OCI-LY7 (cell line): ENCODE measurements around the gene CIB2. TPM values are rescaled to one million over a fixed set of nuclear protein-coding genes. Genes with fewer than 3 reads are reported as not detected.
A peak's percentile ranks its signal among the peaks of the same experiment; 100 is the strongest.

Experiments used
- BruUV-seq: library from RNA; stranded (reverse); fragments of 400-500 nt; replicated peaks from 2 replicates; lab custom pipeline; 2021; lab: Mats Ljungman, UMichigan
- CTCF ChIA-PET: fragments of 300-600 bp; sonication (Branson Sonifier 250); formaldehyde crosslinking; loops from one replicate; lab custom pipeline; 2022; ENCODE audit warnings: antibody characterized with exemption; ENCODE audit not compliant: unreplicated experiment; lab: Charles Lee
- POLR2A ChIA-PET: fragments of 300-600 bp; sonication (Branson Sonifier 250); formaldehyde crosslinking; loops from one replicate; lab custom pipeline; 2022; ENCODE audit warnings: antibody characterized with exemption; lab: Charles Lee
- DNase-seq: peaks from one replicate; pipeline ENCODE4 v3.0.0-alpha.2; 2015; ENCODE audit warnings: low spot score
- H2AFZ ChIP-seq: fragments of 200-600 bp; sonication (generic), shearing (Covaris generic); 2 replicates; pipeline ENCODE4 v1.6.1; 2014; ENCODE audit warnings: mild to moderate bottlenecking, antibody characterized with exemption, low read length, moderate library complexity
- H3K27ac ChIP-seq: fragments of 200-600 bp; sonication (generic); 2 replicates; pipeline ENCODE4 v1.5.1; 2014; ENCODE audit warnings: mixed run types, low read depth, mild to moderate bottlenecking, moderate library complexity, low read length, inconsistent platforms; ENCODE audit not compliant: poor library complexity, severe bottlenecking
- H3K36me3 ChIP-seq: fragments of 200-600 bp; sonication (generic); 2 replicates; pipeline ENCODE4 v1.6.1; 2014; ENCODE audit warnings: mild to moderate bottlenecking, antibody characterized with exemption, low read length, moderate library complexity, mixed read lengths; ENCODE audit not compliant: insufficient read depth
- H3K4me1 ChIP-seq: fragments of 200-600 bp; sonication (generic); 2 replicates; pipeline ENCODE4 v1.5.1; 2014; ENCODE audit warnings: mild to moderate bottlenecking, low read length; ENCODE audit not compliant: insufficient read depth, poor library complexity, severe bottlenecking
- H3K4me2 ChIP-seq: fragments of 200-600 bp; sonication (generic); 2 replicates; pipeline ENCODE4 v1.6.1; 2014; ENCODE audit warnings: mild to moderate bottlenecking, low read length
- H3K4me3 ChIP-seq: fragments of 200-600 bp; sonication (generic); 2 replicates; pipeline ENCODE4 v1.5.1; 2014; ENCODE audit warnings: mild to moderate bottlenecking, low read depth, low read length; ENCODE audit not compliant: poor library complexity, severe bottlenecking
- H3K79me2 ChIP-seq: fragments of 200-600 bp; sonication (generic); 2 replicates; pipeline ENCODE4 v1.6.1; 2016; ENCODE audit warnings: low read depth, mild to moderate bottlenecking, low read length, moderate library complexity, mixed read lengths; ENCODE audit not compliant: insufficient read depth
- H3K9me2 ChIP-seq: fragments of 200-600 bp; sonication (generic); 2 replicates; pipeline ENCODE4 v1.6.1; 2016; ENCODE audit warnings: mild to moderate bottlenecking, low read length, mixed read lengths; ENCODE audit not compliant: insufficient read depth
- H3K9me3 ChIP-seq: fragments of 200-600 bp; sonication (generic); 2 replicates; pipeline ENCODE4 v1.6.1; 2014; ENCODE audit warnings: mild to moderate bottlenecking, mixed run types, low read length, mixed read lengths
- H4K20me1 ChIP-seq: fragments of 200-600 bp; sonication (generic); 2 replicates; pipeline ENCODE4 v1.6.1; 2014; ENCODE audit warnings: mild to moderate bottlenecking, antibody characterized with exemption, low read length, moderate library complexity, mixed read lengths; ENCODE audit not compliant: insufficient read depth
- EZH2phosphoT487 ChIP-seq: fragments of 200-600 bp; sonication (generic); IDR thresholded peaks from 2 replicates; pipeline ENCODE4 v1.6.1; 2018; ENCODE audit warnings: low read depth, borderline replicate concordance, mild to moderate bottlenecking, mixed run types, antibody characterized with exemption, low read length, moderate library complexity, mixed read lengths
- intact Hi-C: fragments of 100-400 bp; cut with micrococcal nuclease; formaldehyde crosslinking; loops from one replicate; pipeline ENCODE4 v1.10.0; 2022; ENCODE audit not compliant: unreplicated experiment
- total RNA-seq, 2 experiments: library from RNA; depleted of rRNA in 1 of 2; stranded (reverse); fragments of >200 nt in 1 of 2; shearing (Covaris generic) in 1 of 2; gene quantifications; 2 replicates each; pipeline ENCODE4 v1.2.3, GENCODE V29; 2014 to 2022
- TF ChIP-seq, protein P1 (sequence below): fragments of 200-600 bp; sonication (generic); conservative IDR thresholded peaks from 2 replicates; pipeline ENCODE4 v1.5.1; 2014; ENCODE audit warnings: mild to moderate bottlenecking, antibody characterized with exemption, low read length, moderate library complexity, mixed read lengths

The CIB2 gene
- total RNA-seq, 2 experiments from 2014 or later: 0.36 to 5.0 TPM

- peaks cover 21% of the 10 kb centered on the region for H3K79me2 ChIP-seq
- no peak for TF ChIP-seq EZH2phosphoT487
- 0 out of 2 replicates have a peak, but pooled peaks cover 7% of the 10 kb centered on the region for H4K20me1 ChIP-seq
- no peaks in the 10 kb centered on the region for H3K9me2 ChIP-seq
- CTCF ChIA-PET: no interaction called here
- H3K27ac ChIP-seq: no peak overlapping the region
- H2AFZ ChIP-seq: no peak overlapping the region
- no peaks in the 10 kb centered on the region; the same call in 1 of the 2 replicates for H3K36me3 ChIP-seq
- no peak overlapping the region for H3K4me3 ChIP-seq
- DNase-seq: no peak
- no peaks in the 10 kb centered on the region for H3K9me3 ChIP-seq
- H3K4me1 ChIP-seq: peaks cover 30% of the 10 kb centered on the region
- BruUV-seq: no TSS peak
- intact Hi-C loops: no loop called here
- no peak overlapping the region for H3K4me2 ChIP-seq
- POLR2A ChIA-PET: interaction anchor here (0.6 to 1.1 kb wide), 3 partner anchors 8 to 184 kb away, joined by 3 read pairs; partner anchors contain the start of gene DNAJA4
These were observed 51.2 kb downstream of the CIB2 start for GRCh38 chr15:78080088-78080460.

GRCh38 chr15:78079298-78080087 lies 51.8 kb downstream of the CIB2 start:
- ChIA-PET POLR2A (interaction anchor here (0.5 to 2.1 kb wide), 7 partner anchors 9 to 1016 kb away, joined by 3 to 9 read pairs (median 3); partner anchors contain the start of gene DNAJA4), CTCF (interaction anchor here (0.6 kb wide), 1 partner anchor 78 kb away, joined by 3 read pairs; no protein-coding TSS in a partner anchor)
- intact Hi-C loops: no loop called here
- H3K27ac ChIP-seq: no peak overlapping the region
- H3K79me2 ChIP-seq: peaks cover 27% of the 10 kb centered on the region
- no peaks in the 10 kb centered on the region for H3K9me3 ChIP-seq
- no TSS peak for BruUV-seq
- no peak overlapping the region for H3K4me2 ChIP-seq
- DNase-seq: no peak
- peaks cover 4% of the 10 kb centered on the region; the same call in 1 of the 2 replicates for H3K36me3 ChIP-seq
- peaks cover 29% of the 10 kb centered on the region for H3K4me1 ChIP-seq
- H4K20me1 ChIP-seq: 0 out of 2 replicates have a peak, but pooled peaks cover 7% of the 10 kb centered on the region
- TF ChIP-seq EZH2phosphoT487: no peak
- TF ChIP-seq, protein P1, sequence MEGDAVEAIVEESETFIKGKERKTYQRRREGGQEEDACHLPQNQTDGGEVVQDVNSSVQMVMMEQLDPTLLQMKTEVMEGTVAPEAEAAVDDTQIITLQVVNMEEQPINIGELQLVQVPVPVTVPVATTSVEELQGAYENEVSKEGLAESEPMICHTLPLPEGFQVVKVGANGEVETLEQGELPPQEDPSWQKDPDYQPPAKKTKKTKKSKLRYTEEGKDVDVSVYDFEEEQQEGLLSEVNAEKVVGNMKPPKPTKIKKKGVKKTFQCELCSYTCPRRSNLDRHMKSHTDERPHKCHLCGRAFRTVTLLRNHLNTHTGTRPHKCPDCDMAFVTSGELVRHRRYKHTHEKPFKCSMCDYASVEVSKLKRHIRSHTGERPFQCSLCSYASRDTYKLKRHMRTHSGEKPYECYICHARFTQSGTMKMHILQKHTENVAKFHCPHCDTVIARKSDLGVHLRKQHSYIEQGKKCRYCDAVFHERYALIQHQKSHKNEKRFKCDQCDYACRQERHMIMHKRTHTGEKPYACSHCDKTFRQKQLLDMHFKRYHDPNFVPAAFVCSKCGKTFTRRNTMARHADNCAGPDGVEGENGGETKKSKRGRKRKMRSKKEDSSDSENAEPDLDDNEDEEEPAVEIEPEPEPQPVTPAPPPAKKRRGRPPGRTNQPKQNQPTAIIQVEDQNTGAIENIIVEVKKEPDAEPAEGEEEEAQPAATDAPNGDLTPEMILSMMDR: no peak
- no peak overlapping the region for H3K4me3 ChIP-seq
- H3K9me2 ChIP-seq: no peaks in the 10 kb centered on the region
- H2AFZ ChIP-seq: no peak overlapping the region; the same call in 1 of the 2 replicates

- Histone ChIP-seq H3K4me3 (peak overlapping the region; percentile 89), H2AFZ (peak overlapping the region; percentile 99), H3K36me3 (peaks cover 4% of the 10 kb centered on the region; the same call in 1 of the 2 replicates), H3K9me2 (no peaks in the 10 kb centered on the region), H3K4me2 (peak overlapping the region; percentile 85), H4K20me1 (0 out of 2 replicates have a peak, but pooled peaks cover 7% of the 10 kb centered on the region), H3K27ac (no peak overlapping the region), H3K79me2 (peaks cover 41% of the 10 kb centered on the region), H3K4me1 (peaks cover 23% of the 10 kb centered on the region), H3K9me3 (no peaks in the 10 kb centered on the region)
- POLR2A ChIA-PET: interaction anchor here (0.6 to 2.1 kb wide), 2 partner anchors 18 to 89 kb away, joined by 3 to 5 read pairs; no protein-coding TSS in a partner anchor
- intact Hi-C loops: no loop called here
- TF ChIP-seq, protein P1: no peak
- no TSS peak for BruUV-seq
- DNase-seq: no peak
- CTCF ChIA-PET: interaction anchor here (1.1 kb wide), 1 partner anchor 21 kb away, joined by 3 read pairs; no protein-coding TSS in a partner anchor
These were observed 53.4 kb downstream of the CIB2 start for GRCh38 chr15:78077871-78078210.
